Right renal pelvis (tissue), 4 donors: Measurements from ENCODE around the gene CRNKL1. TPM values are rescaled to one million over a fixed set of nuclear protein-coding genes. Genes with fewer than 3 reads are reported as not detected.
A peak's percentile ranks its signal among the peaks of the same experiment; 100 is the strongest.
"Not testable (repeated sequence)": the region's sequence is repeated elsewhere in the genome, so short reads cannot be mapped to it uniquely, and the experiment has no call there.

ENCODE experiments used
- DNase-seq, 4 donors: peaks; one replicate each; pipeline ENCODE4 v3.0.0-alpha.2; 2013; ENCODE audit warnings: low read depth in 4 of 4, low spot score in 3 of 4, missing footprints in 1 of 4
- polyA plus RNA-seq, 4 donors: library from polyadenylated mRNA; unstranded; fragments of 120-200 nt; gene quantifications; one replicate each; pipeline ENCODE4 v1.2.1, GENCODE V29; 2013; ENCODE audit not compliant: insufficient read length in 4 of 4

CRNKL1 gene
- polyA plus RNA-seq, 4 donors: 40.9 to 43.8 (median 43.1) TPM

DNA sequence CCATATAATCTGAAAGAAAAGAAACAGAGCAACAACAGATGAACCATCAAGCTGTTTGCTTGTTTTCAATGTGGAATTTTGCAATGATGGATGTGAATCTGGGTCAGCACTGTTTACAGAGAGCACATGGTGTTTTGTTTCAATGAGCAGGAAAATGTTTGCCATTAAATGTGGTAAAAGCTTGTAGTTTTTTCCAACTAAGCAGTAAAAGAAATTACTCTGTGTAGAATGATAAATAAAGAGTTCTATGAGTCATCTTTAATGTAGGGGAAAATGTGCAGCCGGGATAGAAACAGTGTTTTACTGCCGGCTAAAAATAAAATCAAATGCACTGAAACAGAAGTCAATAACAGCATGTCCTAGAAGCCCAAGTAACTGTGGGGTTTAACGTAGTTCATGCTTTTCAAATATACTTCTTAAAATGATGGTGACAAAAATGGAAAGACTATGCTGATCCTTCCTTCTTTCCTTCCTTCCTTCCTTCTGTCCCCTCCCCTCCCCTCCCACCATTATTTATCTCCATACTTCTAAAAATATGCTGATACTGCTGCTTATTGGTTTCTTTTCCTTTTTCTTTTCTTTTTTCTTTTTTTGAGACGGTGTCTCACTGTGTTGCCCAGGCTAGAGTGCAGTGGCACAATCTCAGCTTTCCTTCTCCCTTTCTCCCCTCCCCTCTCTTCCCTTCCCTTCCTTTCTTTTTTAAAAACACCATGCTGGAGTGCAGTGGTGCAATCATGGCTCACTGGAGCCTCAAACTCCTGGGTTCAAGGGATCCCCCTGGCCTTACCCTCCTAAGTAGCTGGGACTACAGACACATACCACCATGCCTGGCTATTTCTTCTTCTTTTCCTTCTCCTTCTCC is 41.4 kb downstream of the CRNKL1 start:
- DNase-seq: peak in 2 of 4 donors; percentile 42 to 61

DNA sequence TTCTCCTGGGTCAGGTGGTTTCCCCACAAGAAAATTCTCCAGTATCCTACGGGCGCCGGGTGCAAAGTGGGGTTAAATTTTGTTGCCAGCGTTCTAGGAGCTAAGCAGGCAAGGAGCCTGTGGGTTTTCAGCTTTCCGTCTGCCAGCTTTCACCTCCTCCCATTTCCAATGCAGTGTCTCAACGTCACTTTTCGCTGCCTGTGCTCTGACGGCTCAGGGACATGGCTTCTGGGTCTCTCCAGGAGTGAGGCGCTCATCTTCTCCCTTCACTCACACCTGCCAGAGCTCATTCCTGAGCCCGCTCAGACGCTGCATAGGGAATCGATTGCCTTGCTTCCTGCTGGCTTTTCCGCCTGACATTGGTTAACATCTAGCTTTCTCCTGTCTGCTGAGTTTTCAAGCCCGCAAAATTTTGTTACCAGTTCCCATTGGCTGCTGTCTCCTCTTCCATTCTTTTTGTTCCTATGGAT is 42.4 kb downstream of the CRNKL1 start:
- DNase-seq: no peak

DNA sequence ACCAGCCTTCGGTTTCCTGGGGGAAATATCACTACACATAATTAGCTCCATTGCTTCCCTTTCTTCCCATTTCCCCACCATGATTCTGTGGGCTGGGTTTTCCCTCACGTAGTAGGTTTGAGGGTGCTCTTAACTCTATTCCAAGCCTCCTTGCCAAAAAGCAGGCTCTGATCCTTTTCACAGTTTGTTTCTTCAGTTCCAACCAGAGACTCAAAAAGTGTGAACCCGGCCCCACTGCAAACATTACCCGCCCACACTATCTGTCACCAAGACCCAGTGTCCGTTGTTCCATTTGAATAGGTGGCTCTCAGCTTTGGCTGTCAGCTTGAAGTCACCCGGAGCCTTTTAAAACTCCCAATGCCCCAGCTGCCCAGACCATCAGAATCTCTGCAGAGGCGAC is 46.9 kb downstream of the CRNKL1 start:
- no peak for DNase-seq

DNA sequence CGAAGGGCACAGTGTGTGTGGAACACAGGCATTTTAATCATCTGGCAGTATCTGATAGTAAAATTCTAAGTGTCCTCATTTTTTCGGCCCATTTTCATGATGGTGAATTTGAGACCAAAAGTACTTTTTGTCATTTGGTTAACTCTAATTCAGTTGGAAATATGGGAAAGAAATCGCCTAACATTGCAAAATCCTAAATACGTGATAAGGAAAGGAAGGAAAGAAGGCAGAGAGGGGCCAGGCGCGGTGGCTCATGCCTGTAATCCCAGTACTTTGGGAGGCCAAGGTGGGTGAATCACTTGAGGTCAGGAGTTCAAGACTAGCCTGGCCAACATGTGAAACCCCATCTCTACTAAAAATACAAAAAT is 48.3 kb downstream of the CRNKL1 start:
- DNase-seq: not testable (repeated sequence)

DNA sequence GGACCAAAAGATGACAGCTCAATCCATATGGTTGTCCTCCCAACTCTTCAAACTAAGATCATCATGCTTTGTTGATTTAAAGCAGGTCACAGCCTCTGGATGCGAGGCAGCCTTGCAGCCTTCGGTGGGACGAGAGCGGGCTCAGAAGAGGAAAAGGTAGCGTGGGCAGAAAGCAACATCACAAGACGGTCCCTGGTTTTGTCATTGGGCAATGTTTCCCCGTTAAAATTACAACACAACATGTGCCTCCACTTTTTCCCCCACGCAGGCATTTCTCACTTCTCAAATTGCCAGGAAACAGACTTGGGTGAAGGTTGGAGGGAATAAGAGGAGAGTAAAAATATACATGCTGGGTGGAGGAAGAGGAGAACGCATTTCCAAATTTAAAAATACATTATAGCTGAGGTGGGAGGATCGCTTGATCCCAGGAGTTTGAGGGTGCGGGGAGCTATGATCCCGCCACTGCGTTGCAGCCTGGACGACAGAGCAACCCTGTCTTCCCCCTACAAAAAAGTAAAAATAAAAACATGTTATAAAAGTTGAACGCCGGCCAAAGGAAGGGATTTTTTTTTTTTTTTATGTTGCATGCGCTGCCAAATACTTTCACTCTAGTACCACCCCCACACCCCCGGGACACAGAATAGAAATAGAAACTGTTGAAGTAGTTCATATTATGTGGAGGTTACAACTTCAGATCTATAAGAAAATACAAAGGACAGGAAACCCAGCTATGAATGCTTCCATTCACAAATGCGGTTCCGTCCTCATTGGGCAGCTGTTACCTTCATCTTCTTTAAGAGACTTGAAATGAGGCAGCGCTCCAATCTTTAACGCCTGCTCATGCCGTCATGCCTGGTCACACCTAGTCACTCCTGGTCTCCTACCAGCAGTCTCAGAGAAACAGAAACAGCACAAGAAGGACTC is 49.0 kb downstream of the CRNKL1 start:
- no peak for DNase-seq

DNA sequence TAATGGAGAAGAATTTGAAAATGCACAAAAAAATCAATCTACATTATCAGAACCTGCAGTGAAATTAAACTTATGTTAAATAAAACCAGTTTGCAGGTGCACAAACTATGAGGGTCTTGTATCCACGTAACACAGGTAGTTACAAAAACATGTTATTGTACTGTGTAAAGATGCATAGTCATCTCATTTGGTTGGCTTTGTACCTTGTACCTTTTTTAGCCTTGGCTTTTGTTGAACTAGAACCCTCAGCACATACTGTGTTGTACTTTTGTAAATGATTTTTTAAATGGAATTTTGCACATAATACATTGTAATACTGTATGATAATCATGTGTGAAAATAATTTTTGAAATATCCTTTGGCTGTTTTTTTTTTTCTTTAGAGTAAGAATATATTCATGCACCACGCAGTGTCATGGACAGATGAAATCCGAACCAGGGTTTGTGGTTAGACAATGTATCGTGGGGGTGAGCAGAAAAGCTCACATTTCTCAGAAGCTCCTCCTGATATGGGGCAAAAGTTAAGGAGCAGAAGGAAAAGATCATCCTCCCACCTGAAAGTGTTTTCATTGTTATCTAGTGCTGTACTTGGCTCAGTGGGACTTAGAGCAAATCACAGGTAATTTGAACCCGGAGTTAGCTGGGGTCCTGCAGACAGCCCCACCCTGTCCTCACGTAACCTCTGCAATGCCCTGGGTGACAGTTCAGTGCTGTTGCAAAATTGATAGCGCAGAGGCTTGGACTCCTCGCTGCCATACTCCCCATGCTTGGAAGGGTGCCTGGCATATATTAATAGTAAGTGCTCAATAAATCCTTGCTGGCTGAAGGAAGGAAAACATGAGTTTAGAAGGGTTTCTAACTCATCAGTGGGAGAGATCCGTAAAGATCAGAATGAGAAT is 49.9 kb downstream of the CRNKL1 start:
- DNase-seq: no peak

DNA sequence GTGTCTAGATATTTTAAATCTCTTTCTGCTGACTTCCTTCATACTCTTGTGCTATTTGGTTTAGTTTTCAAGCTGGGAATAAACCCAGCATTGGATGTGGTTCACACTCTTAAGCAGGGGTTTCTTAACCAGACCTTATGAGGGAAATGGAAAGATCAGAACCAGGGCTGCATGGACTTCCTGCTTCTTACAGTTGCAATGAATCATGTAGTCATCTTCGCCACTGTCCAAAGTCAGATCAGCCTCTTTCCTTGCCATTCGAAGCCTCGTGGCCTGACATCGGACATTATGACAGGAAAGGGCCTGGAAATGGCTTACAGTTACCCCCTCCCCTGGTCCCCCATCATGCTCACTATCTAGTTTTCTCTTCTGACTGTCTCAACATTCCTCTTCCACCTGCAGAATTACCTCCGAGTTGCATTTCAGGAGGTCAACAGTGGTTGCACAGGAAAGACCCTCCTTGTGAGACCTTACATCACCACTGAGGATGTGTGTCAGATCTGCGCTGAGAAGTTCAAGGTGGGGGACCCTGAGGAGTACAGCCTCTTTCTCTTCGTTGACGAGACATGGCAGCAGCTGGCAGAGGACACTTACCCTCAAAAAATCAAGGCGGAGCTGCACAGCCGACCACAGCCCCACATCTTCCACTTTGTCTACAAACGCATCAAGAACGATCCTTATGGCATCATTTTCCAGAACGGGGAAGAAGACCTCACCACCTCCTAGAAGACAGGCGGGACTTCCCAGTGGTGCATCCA is 51.9 kb downstream of the CRNKL1 start:
- no peak for DNase-seq

DNA sequence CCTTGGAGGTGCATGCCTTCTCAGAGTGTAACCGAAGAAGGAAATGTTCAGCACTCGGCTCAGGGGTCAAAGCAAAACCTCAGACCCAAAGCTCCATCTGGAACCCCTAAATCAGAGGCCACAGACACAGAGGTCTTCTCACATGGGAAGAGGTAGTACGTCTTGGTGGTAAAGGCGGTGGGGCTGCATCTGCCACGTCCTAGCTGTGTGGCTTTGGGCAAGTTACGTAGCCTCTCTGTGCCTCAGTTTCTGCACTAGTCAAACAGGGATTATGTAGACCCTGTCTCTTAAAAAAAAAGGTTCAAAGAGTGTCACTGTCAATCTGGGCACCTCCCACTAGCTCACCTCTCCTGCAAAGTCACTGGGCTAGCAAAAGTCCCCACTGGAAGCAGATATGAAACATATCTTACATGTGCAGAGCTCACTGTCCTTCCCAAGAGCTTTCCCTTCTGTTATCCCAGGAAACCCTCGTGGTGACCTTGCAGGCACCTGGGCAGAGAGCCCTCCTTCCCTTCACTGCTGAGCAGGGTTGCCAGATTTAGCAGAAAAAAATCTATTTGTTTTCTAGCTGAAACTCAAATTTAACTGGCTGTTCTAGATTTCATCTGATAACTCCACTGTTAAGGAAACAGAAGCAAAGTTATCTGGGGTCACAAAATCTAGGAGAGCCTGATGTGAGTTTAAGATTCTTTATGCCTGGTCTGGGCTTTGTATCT is 53.1 kb downstream of the CRNKL1 start:
- DNase-seq: no peak

DNA sequence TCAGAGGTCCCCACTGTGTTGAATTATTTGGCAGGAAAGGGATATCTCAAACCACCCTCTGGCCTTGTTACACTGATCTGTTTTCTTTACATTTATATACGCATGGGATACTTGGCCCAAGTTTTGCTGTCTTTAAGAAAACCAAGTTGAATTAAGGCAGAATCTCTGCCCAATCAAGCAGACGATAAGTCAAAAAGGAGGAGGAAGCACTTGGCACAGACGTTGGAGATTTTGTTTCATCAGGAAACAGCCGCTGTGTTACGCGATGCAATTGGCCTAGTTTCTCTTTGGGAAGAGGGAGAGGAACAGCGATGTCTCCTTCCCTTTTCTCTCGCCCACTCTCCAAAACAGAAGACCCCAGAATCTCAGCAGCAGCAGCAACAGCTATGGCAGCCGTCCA is 55.3 kb downstream of the CRNKL1 start:
- DNase-seq: no peak

DNA sequence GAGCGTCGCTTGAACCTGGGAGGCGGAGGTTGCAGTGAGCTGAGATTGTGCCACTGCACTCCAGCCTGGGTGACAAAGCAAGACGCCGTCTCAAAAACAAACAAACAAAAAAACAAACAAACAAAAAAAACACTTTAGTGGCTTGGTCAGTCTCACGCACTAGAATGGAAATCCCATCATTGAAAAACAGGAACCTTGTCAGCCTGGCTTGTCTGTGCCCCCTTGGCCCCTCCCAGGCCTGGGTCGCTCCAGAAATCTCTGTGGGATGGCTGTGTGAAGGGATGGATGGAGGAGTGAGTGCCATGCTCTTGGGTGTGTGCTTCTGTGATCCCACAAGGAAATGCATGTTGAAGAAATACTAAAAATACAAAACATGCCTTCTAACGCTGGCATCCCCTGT is 56.0 kb downstream of the CRNKL1 start:
- no peak for DNase-seq

DNA sequence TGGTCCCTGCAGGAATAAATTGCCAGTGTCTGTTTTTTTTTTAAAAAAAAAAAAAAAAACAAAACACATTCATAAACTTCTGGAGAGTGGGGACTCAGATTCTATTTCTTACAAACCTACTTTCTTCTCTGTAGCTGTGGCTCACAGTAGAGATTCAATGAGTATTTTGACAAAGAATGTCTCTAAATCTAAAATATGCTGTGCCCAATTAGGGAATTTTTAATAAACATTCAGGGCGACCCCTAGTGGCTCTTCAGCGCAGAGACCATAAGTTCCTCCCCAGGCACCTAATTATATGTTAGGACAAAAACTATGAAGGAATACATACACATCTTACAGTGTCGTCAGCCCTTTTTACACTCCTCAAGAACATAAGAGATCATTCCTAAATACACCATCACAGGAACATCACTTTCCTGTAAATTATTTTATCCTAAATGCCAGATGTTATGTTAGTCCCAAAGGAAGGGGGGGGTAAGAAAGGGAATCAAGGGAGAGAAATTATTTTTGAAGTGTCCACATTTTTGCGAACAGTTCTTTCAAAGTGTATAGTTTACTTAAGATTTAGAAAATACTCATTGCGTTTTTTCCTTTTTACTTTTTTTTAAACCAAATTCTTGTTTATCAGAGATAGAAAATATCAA is 56.9 kb downstream of the CRNKL1 start:
- DNase-seq: no peak

DNA sequence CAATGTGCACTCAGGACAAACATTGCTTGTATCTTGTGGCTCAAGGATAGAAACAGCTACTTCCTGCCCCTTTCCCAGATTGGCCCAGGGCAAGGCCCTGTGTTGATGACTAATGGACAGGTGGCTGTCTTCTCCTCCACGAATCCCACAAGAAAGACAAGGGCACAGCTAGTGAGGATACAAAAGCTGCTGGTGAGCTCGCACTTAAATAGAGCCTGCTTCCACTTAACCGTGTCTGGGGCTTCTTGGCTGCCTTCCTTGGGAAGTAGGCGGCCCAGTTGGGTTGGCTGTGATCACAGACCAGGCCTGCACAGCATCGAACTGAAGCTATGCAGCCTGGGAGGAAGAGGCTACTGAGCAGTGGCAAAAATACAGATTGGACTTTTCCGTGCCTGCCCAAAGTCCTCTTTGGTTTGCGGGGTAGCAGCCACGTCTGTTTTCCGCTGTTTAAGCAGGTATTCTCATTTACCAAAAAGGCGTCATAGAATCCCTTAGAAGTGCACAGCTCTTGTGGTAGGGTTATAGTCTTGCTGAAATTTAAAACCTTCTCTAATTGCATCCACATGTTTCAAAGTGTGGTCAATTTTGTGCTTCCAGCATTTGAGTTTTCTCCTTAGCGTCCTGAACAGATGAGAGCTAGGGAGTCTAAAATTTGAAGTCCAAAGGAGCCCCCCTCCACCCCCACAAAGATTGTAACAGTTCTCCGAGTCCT is 58.2 kb downstream of the CRNKL1 start:
- DNase-seq: no peak

DNA sequence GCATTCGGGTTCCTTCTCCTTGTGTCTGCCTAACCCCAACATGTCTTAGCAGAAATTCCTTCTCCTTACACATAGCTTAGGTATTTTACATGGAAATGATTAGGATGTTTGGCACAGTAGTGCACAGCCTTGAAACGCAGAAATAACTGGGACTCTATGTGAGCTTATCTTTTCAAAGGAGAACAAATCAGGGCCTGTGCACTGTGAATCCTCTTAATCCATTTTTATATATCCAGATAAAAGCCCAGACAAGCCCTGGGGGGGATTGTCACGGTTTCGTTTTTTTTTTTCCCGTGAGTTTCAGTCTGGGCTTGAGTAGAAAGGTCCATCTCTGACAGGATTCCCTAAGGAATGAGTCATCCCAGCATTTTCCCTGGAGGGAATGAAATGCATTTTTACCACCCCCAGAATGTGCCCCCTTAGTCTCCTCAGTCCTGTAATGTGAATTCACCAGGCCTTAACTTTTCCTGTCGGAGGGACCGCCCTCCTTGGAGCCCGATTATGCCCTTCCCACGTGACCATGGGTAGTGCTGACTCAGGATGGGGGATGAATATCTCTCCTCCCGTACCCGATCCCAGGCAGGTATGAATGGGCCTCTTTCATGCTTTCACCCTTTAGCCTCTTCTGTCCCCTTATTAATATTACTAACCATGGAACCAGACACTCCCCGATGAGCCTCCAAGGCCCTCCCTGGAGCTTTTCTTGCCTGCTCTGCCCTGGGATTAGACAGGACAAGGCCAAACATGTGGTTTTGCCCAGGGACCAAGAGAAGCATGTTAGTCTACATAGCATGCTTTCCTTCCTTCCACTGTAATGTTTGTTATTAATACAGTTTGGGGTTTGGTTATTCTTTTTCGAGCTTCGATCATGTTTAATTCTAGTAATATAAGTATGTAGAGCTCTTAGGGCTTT is 59.0 kb downstream of the CRNKL1 start:
- no peak for DNase-seq

DNA sequence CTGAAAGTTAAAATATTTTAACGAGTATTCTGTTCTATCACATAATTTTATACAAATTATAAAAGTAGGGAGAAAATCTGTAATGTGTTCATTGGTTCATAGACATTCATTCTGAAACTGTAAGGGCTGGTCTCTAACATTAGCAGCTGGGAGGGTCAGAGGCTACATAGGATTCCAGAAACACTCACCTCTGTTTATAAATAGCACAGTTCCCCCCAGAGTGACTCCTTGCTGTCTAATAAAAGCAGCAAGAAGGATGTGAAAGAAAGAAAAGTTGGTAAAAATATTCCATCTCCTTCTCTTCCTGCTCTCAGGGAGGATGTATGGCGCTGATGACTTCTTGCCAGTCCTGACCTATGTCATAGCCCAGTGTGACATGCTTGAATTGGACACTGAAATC is 60.4 kb downstream of the CRNKL1 start:
- DNase-seq: no peak

DNA sequence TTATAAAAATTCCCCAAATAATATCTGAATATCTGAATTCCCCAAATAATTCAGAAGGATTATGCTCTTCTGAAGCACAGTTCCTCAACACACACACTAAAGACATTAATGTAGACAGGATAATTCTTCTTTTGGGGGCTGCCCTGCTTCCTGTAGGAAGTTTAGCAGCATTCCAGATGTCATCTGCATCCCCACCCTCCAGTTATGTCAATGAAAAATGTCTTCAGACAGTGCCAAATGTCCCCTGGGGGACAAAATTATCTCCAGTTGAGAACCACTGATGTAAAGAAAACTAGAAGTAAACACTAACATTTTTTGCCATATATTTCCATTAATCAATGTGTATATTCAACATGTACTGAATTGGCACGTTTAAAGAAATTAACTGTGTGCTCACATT is 61.0 kb downstream of the CRNKL1 start:
- no peak for DNase-seq

DNA sequence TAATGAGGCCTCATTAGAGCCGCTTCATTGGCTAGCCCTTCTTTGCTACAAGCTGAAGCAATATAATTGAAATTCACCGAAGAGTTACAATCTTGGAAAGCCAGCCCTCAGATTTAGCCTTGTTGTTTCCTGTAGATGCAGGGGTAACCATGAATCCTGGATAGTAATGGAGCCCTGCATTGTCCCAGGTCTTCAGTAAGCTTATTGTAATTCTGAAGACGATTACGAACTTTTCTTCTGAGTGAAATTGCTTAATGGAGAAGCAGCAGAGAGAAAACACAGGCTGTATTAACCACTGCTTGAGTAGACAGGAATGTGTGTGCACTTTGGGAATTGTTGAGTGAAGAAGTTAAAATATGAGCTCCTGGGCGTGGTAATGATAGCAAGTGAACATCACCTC is 61.4 kb downstream of the CRNKL1 start:
- DNase-seq: no peak

DNA sequence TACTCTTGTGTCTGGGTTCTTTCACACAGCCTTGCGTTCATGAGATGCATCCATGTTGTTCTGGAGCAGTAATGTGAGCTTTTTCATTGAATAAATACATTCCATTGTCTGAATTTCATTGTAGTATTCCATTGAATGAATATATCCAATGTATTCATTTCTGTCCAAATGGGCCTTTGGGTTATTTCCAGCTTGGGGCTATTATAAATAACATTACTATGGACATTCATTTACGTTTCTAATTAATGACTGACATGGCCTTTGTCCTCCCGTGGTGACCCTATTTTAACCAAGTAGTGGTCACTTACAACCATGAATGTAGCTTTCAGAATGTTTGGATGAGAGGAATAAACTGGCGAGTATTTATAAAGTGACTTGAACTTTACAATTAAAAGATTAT is 65.2 kb downstream of the CRNKL1 start:
- no peak for DNase-seq
